Measurements from ENCODE around the gene MEN1.
A peak's percentile ranks its signal among the peaks of the same experiment; 100 is the strongest.
"Not testable (repeated sequence)": the region's sequence is repeated elsewhere in the genome, so short reads cannot be mapped to it uniquely, and the experiment has no call there.

MEN1 gene

GRCh38 chr11:64831411-64831891 lies 21.1 kb upstream of the MEN1 start:
- no peak for DNase-seq

GRCh38 chr11:64829536-64830251 lies 19.3 kb upstream of the MEN1 start:
- no peak for DNase-seq

GRCh38 chr11:64827451-64827839 lies 17.1 kb upstream of the MEN1 start:
- no peak for DNase-seq

GRCh38 chr11:64826578-64827450 lies 16.5 kb upstream of the MEN1 start:
- DNase-seq: no peak

GRCh38 chr11:64826062-64826461 lies 15.7 kb upstream of the MEN1 start:
- no peak for DNase-seq

GRCh38 chr11:64823568-64824119 lies 13.3 kb upstream of the MEN1 start:
- no peak for DNase-seq

GRCh38 chr11:64817476-64817875 lies 7.1 kb upstream of the MEN1 start:
- no peak for DNase-seq

- not testable (repeated sequence) for DNase-seq
These were observed 5.1 kb upstream of the MEN1 start for GRCh38 chr11:64815433-64815832.

- DNase-seq: no peak
These were observed 4.4 kb upstream of the MEN1 start for GRCh38 chr11:64814712-64815187.

- no peak for DNase-seq
These were observed 3.5 kb upstream of the MEN1 start for GRCh38 chr11:64813826-64814225.

GRCh38 chr11:64810891-64811272 lies 531 bp upstream of the MEN1 start:
- no peak for DNase-seq

GRCh38 chr11:64809781-64810241 lies 540 bp downstream of the MEN1 start:
- peak; percentile 30 for DNase-seq

GRCh38 chr11:64805481-64805880 lies 4.9 kb downstream of the MEN1 start:
- no peak for DNase-seq

- peak; percentile 39 for DNase-seq
These were observed 5.8 kb downstream of the MEN1 start for GRCh38 chr11:64804346-64805210.

GRCh38 chr11:64803846-64804345 lies 6.5 kb downstream of the MEN1 start:
- no peak for DNase-seq

GRCh38 chr11:64803158-64803845 lies 7.0 kb downstream of the MEN1 start, which contains the start of gene MAP4K2:
Gene MAP4K2 (minus strand): TSS chr11:64803214. CDS start chr11:64803149, 65 bp downstream.
- DNase-seq: peak; percentile 90

- DNase-seq: peak; percentile 30
These were observed 7.8 kb downstream of the MEN1 start for GRCh38 chr11:64802370-64803157.

- DNase-seq: no peak
These were observed 8.6 kb downstream of the MEN1 start for GRCh38 chr11:64801561-64802369.

- no peak for DNase-seq
These were observed 9.2 kb downstream of the MEN1 start for GRCh38 chr11:64801158-64801464.

Data from hematopoietic multipotent progenitor cell treated with erythropoietin and hydrocortisone succinate and interleukin-3 and kit ligand, for 6 days (in vitro differentiated cells).